H1 (cell line): ENCODE data around the gene ZBP1. TPM values are rescaled to one million over a fixed set of nuclear protein-coding genes. Genes with fewer than 3 reads are reported as not detected.

Experiments used
- ASH2L ChIP-seq: fragments of 200-600, 300-600 bp; sonication (generic); IDR thresholded peaks from one replicate; pipeline ENCODE4 v1.7.1; 2017; ENCODE audit warnings: low read length
- ATF3 ChIP-seq: IDR thresholded peaks from 2 replicates; pipeline ENCODE4 v1.6.1; 2011; ENCODE audit warnings: low read depth, mild to moderate bottlenecking, low read length; ENCODE audit not compliant: insufficient read depth
- BRCA1 ChIP-seq: IDR thresholded peaks from 2 replicates; pipeline ENCODE4 v1.6.1; 2012; ENCODE audit warnings: low read depth, low read length, improper control_type of control experiment
- CHD1 ChIP-seq: IDR thresholded peaks from 2 replicates; pipeline ENCODE4 v1.6.1; 2012; ENCODE audit warnings: low read depth, low read length, improper control_type of control experiment
- CHD7 ChIP-seq: fragments of 300-600 bp; sonication (generic); IDR thresholded peaks from 2 replicates; pipeline ENCODE4 v1.7.1; 2012; ENCODE audit warnings: low read length, moderate library complexity, mild to moderate bottlenecking, inconsistent platforms; ENCODE audit not compliant: insufficient replicate concordance
- EP300 ChIP-seq, 2 experiments: IDR thresholded peaks; 1 replicate in 1 of 2; 2 replicates in 1 of 2; pipeline ENCODE4 v1.6.1; 2011 to 2012; ENCODE audit warnings: low read depth in 2 of 2, low read length in 2 of 2, mild to moderate bottlenecking in 2 of 2, borderline replicate concordance in 1 of 2, inconsistent platforms in 1 of 2, moderate library complexity in 1 of 2
- GTF2F1 ChIP-seq: IDR thresholded peaks from 2 replicates; pipeline ENCODE4 v1.6.1; 2012; ENCODE audit warnings: low read depth, low read length, improper control_type of control experiment, borderline replicate concordance
- KDM1A ChIP-seq: fragments of 200-600, 300-600 bp; sonication (generic); IDR thresholded peaks from 2 replicates; pipeline ENCODE4 v1.7.1; 2016; ENCODE audit warnings: mild to moderate bottlenecking, low read length, borderline replicate concordance
- KDM5A ChIP-seq: fragments of 200-600 bp; IDR thresholded peaks from 2 replicates; pipeline ENCODE4 v1.7.1; 2012; ENCODE audit warnings: mild to moderate bottlenecking, low read length, inconsistent platforms, mixed read lengths
- polyA plus RNA-seq, 7 experiments: library from polyadenylated mRNA; depleted of rRNA in 3 of 7; stranded (reverse) in 5 of 7; unstranded in 2 of 7; fragments of >200 nt in 5 of 7; fragments of 200-250 nt in 2 of 7; gene quantifications; 1 replicate in 5 of 7; 2 replicates in 1 of 7; 4 replicates in 1 of 7; pipeline versions ENCODE4 v1.2.1 to v1.2.3, GENCODE V29; 2011 to 2013; ENCODE audit warnings: missing spikeins in 2 of 7, mixed read lengths in 2 of 7
- total RNA-seq: library from RNA; stranded (reverse); fragmentation: NEBNext Ultra II Directional; extraction: Animal tissue kit (Norgen Biotek cat#: 25700); gene quantifications from 2 replicates; pipeline ENCODE4 v1.2.1, GENCODE V29; 2021

The ZBP1 gene
- total and polyA plus RNA-seq, 2 of the 8 experiments (the other 6 are each of a cell fraction or from before 2014, with no cell fraction given): not detected

GRCh38 chr20:57657535-57658446 lies 37.6 kb upstream of the ZBP1 start (continued):
- TF ChIP-seq CHD7 (no peak), CHD1 (no peak), ATF3 (no peak), KDM5A (no peak), ASH2L (no peak), KDM1A (no peak), GTF2F1 (no peak), EP300 (IDR thresholded peaks at IDR 0.05; ENCODE audit: borderline replicate concordance in 1 of 2, low read depth in 2 of 2, low read length in 2 of 2) (no peak), BRCA1 (no peak)
